GM18520 (cell line): ENCODE results near the gene NR4A1.

Experiments used
- ATAC-seq: cut with Tn5 transposase; IDR thresholded peaks from one replicate; pipeline ENCODE4 v1.9.1; 2021; ENCODE audit not compliant: unreplicated experiment

NR4A1 gene

GRCh38 chr12:52050758-52051541 is at the start of gene NR4A1:
Gene NR4A1, plus strand, starts transcription at chr12:52051442. Its CDS starts 2,887 bp downstream, at chr12:52054329.
- peak; percentile 56 for ATAC-seq

- no peak for ATAC-seq
Measured at GRCh38 chr12:52003016-52003550, 48.2 kb upstream of the NR4A1 start.

GRCh38 chr12:52003591-52003990 is 47.7 kb upstream of the NR4A1 start:
- ATAC-seq, result no peak

- no peak for ATAC-seq
Measured at GRCh38 chr12:52004042-52004648, 47.1 kb upstream of the NR4A1 start.

GRCh38 chr12:52005218-52005902 is 45.9 kb upstream of the NR4A1 start:
- ATAC-seq, result no peak

- ATAC-seq, result peak; percentile 62
Measured at GRCh38 chr12:52005903-52006703, 45.1 kb upstream of the NR4A1 start.

GRCh38 chr12:52006726-52007157 is 44.5 kb upstream of the NR4A1 start, which contains the start of gene TAMALIN:
Gene TAMALIN, plus strand, starts transcription at chr12:52006946. Its CDS starts 74 bp downstream, at chr12:52007020.
- ATAC-seq, result no peak

- ATAC-seq, result no peak
Measured at GRCh38 chr12:52007158-52007921, 43.9 kb upstream of the NR4A1 start.

- no peak for ATAC-seq
Measured at GRCh38 chr12:52007982-52008510, 43.2 kb upstream of the NR4A1 start.

GRCh38 chr12:52009081-52009751 is 42.0 kb upstream of the NR4A1 start:
- no peak for ATAC-seq

GRCh38 chr12:52010152-52010622 is 41.1 kb upstream of the NR4A1 start:
- ATAC-seq, result no peak

GRCh38 chr12:52010692-52011601 is 40.3 kb upstream of the NR4A1 start:
- no peak for ATAC-seq

GRCh38 chr12:52011602-52012214 is 39.5 kb upstream of the NR4A1 start:
- no peak for ATAC-seq

GRCh38 chr12:52013626-52014310 is 37.5 kb upstream of the NR4A1 start:
- ATAC-seq, result no peak

- no peak for ATAC-seq
Measured at GRCh38 chr12:52014567-52015530, 36.4 kb upstream of the NR4A1 start.

GRCh38 chr12:52015532-52016041 is 35.7 kb upstream of the NR4A1 start:
- ATAC-seq, result no peak
